Measurements from ENCODE around the gene NDUFV1.

NDUFV1 gene

DNA sequence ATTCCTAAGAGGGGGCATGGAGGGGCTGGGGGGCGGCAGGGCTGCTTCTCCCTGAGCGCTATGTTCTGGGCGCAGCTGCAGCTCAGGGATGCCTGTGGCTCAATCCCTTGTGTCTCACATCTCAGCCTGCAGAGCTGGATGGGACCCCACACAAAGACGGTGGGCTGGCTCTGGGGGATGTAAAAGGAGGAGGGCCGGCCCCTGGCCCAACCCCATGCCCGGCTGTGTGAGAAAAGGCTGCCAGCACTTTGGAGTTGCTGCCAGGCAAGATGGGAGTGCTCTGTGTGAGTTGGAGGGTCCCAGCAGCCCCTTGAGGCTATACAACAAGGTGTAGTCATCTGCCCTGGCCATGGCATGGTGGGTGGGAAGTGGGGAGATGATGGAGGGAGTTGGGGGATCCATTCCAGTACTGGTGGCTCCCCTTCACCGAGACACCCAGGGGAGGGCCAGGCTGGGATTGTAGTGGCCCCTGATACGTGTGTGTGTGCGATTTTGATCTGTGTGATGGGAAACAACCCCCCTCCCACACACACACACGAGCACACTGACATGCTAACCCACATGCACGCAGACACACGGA is 34.1 kb downstream of the NDUFV1 start:
- no peak for DNase-seq (ENCODE audit: low read depth in 2 of 2)

DNA sequence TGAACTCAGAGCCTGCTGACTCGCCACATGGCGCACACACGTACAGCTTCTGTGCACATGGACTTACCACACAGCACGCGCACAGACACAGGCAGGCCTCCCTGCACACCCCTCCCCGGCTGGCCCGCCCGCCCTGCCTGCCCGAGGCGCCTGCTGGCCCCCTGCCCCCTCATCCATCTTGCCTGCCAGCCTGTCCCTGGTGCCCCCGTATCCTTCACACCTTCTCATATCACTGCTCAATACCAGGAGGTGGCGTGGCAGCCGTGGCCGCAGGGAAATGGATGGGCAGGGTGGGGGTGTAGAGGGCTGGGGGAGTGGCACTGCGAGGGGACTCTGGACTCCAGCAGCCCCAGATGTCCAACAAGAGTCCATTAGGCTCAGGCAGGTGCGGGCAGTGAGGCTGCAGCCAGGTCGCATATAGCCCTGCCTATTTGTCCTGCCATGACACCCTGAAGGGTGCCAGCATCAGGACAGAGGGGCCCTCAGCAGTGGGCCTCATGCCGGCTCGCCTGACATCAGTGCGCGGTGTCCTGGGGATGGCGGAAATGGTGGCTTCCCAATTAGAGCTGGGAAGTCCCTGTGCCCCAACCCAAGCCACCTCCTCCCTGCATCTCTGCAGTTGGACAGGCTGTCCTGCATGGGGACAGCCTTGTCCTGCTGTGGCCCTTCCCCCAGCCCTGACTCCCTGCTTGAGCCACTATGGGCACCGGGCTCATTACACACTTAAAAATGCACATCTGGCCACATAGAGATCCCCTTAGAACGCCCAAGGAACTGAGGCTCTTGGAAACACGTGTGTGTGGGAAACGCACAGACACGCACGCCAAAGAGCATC is 34.8 kb downstream of the NDUFV1 start:
- DNase-seq (ENCODE audit: low read depth in 2 of 2), result no peak

DNA sequence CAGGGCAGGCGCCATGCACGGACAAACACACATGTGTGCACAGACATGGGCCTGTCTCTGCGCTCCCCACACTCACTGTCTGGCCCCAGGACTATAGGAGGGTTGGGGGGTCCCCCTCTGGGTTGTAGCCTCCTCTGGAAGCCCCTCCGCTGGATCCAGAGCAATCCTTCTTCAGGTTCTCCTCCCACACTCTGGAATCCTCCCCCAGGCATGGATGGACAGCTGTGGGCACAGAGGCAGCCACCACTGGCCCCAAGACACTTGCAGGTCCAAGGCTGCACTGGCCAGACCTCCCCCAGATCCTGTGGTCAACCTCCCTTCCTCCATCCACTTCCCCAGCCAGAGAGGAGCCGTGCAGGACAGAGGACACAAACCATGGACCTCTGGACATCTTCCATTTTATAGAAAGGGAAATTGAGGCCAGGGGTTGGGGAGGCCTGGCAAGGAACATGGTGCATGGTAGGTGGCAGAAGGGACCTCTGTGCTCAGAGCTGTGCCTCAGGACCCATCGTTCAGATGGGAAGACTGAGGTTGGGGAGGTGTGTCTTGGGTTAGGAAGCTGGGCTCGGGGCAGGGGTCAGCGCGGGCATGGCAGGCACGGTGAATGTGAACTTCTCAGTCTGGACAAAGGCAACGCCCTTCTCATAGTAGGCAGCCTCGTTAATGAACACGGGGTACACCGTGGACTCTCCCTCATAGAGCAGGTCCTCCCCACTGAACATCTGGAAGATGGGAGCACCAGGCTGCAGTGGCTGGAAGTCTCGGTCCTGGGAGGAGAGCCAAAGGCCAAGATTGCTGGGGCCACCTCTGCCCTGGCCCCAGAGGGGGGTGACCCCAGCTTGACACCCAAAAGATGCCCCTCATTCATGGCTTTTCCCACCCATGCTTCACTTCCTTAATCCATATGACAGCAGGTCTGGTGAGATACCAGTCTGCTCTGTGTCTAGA is 35.7 kb downstream of the NDUFV1 start:
- DNase-seq (ENCODE audit: low read depth in 2 of 2), result no peak

DNA sequence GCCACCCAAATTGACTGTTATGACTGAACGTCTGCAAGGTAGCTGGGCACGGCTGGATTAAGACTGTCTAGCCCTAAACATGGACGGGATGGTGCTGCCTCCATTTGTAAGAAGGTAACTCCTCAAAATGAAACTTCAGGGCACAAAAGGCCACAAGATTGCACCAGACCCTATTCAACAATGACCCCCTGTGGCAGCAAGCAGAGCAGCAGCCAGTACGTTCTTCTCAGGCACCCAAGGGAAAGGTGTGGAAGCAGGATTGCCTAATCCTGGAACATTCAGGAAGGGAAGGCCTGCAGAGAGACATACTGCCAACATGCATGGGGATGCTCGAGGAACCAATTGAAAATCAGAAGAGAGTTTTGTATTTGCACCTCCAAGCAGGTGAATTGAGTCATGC is 37.3 kb downstream of the NDUFV1 start:
- no peak for DNase-seq (ENCODE audit: low read depth in 2 of 2)

DNA sequence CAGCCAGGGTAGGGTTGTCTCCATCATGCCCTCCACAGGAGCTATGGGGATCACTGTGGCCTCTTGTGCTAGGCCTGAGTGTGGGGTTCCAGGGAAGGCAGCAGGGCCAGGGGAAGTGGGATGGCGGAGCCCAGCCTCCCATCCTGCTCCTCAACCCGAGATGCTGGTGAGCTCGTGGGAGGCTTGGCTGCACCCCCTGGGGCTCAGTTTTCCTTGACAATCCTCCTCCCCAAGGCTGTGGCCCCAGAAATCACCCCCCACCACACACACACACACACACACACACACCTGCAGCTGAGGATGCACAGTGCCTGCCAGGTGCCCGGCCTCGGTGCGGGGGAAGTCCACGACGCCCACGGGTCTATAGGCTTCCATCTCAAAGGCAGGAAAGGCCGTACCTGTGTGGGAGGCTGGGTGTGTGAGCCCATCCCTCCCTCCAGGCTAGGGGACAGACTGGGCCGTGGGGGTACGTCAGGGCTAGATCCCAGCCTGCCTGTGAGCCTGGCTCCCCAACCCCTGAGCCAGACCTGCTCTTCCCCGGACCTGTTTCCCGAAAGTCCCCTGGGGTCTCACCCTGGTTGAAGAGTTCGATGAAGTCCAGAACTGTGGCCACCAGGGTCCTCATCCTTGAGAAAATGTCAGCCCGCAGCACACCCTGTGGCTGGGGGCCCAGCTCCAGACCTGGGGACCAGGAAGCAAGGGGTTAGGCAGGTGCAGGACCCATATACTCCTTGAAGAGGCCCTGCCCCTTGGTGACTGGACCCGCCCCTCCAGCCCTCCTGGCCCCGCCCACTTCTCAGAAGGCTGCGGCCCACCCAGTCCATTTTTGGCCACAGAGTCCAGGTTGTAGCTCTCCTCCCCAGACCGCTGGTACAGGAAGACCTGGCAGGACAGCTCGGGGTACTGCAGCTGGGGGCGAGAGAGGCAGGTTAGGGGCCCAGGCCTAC is 38.0 kb downstream of the NDUFV1 start:
- DNase-seq (ENCODE audit: low read depth in 2 of 2), result no peak

DNA sequence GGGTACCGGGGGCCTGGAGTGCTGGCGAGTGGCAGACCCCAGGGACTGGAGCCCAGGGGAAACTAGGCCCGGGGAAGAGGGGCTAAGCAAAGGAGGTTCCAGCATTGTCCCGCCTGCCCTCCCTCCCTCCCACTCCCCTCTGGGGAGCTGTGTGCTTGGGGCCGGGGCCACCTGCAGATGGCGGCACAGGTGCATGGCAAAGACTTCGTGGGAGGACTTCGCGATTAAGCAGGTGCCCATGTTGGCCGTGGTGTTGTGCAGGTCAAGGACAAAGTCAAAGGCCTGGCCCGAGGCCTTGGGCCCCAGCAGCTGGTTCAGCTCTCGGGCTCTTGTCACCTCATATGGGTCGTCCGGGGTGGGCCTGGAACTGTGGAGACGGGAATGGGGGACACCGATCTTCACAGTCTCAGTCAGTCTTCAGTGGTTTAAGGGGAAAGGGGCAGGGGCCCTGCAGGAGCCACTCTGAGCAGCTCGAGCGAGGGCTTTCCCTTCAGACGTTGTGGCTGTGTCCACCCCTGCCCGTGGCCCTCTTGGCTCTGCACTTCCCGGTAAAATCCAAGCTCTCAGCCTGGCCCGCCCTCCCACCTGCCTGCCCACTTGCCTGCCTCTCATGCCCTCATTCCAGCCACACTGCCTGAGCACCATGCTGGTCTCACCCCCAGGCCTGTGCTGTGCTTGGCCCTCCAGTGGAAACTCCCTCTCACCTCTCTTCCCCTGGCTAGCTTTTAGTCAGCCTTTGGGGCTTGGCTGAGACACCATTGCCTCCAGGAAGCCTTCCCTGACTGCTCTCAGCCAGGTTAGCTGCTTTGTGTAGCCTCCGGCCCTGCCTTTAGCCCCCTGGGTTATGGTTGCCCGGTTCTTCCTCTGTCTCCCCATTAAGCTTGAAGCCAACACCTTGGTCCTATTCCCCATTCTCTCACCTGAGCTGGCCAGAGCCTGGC is 39.1 kb downstream of the NDUFV1 start:
- no peak for DNase-seq (ENCODE audit: low read depth in 2 of 2)

DNA sequence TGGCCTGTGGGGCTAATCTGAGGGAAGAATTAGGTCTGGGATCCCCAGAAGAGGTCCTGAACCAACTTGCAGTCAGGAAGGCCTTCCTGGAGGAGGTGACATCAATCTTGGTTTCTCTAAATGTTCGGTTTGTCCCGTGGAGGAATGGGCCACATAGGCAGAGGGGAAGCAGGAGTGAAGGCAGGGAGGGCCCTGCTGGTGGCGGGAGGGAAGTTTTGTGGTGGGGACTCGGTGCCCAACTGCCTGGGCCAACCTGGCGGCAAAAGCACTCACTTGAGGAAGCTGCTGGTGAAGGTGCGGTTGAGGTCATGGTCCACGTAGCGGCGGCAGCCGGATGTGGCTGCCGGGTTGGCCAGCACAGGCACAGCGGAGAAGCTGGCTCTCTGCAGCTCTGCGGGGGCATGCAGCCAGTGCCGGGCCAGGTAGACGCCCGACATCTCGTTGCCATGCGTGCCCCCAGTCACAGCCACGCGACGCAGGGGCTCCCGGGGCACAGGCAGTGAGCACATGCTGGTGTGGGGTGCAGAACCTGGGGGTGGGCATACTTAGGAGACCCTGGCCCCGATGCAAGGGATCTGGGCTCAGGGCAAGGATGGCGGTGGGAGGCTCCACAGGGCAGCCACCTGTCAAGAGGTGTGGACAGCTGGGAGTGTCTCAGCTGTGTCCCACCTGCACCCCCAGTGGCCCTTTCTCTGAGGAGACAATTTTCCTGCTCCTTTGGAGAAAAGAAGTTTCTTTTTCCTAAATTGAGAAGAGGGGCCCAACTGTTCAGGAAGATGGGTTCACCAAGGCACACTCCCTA is 40.0 kb downstream of the NDUFV1 start:
- DNase-seq (ENCODE audit: low read depth in 2 of 2), result no peak

DNA sequence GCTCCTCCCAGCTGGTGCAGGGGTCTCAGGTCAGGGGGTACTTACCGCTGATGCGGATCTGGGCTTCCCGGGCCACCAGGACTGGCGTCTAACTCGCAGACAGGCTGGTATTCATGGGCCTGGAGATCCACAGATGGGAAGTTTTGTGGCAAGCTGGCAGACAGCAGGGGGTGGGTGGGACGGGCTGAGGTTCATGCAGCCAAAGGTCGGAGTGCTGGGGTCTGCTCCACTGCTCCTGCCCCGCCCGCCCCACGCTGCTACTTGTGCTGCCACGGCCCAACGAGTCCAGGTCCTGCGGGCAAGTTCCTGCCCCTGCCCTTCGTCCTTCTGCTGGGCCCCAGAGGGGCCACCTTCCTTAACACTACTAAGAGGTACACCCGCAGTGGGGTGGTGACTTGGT is 40.7 kb downstream of the NDUFV1 start:
- no peak for DNase-seq (ENCODE audit: low read depth in 2 of 2)

DNA sequence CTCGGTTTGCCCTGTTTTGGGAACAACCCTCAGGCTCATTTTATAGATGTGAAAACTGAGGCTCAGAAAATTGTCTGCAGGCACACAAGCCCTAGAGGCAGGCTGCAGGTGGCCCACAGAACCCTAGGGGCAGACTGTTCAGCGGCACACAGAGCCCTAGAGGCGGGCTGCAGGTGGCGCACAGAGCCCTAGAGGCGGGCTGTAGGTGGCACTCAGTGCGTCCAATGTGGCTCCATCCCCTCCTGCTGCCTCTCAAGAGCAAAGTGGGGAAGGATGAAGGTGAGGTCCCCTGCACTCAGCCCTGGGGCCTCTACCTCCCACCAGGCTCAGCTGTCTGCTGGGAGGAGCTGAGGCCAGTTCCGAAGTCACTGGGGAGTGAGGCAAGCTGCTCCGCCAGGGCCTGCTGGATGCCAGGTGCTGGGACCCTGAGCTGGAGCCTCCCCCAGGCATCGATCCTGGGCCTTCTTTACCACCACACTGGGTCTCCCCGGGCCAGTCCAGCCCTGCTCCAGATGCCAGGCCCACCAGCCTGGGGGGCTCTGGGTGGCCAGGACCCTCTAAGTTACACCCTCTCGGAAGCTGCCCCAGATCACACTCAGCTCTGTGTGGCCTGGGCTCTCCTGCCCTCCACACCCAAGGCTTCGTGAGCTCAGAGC is 41.5 kb downstream of the NDUFV1 start:
- DNase-seq (ENCODE audit: low read depth in 2 of 2), result no peak

DNA sequence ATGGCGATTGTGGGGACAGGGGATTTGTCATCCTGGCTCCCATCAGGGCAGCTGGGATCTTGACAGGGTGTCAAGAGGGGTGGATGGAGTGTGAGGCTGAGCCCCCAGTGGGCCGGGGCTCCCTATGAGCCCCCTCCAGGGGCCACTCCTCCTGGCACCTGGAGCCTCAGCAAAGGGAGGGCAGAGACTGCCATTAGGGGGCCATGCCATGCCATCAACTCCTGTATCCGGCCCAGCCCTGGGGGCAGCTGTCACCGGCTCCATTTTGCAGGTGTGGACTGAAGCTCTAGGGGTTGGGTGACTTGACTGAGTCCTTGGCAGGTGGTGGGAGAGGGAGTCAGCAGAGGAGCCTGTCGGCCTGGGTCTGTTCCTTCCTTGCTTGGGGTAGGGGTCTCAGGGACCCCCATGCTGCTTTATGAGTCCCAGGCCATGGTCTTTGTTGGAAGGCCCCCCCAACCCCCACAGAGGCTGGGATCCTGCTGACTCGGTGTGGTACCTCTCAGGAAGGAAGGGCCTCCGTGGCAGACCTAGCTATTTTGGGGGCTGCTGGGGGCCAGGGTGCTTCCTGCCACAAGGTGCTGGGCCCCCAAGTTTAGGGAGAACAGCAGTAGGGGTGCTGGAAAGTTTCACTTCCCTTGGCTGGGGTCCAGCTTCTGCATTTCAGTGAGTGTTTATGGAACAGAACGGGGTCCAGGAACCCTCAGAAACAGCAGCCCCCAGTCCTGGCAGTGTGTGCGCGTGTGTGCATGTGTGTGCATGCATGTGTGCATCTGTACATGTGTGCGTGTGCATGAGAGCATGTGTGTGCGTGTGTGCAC is 42.3 kb downstream of the NDUFV1 start:
- DNase-seq (ENCODE audit: low read depth in 2 of 2), result no peak

DNA sequence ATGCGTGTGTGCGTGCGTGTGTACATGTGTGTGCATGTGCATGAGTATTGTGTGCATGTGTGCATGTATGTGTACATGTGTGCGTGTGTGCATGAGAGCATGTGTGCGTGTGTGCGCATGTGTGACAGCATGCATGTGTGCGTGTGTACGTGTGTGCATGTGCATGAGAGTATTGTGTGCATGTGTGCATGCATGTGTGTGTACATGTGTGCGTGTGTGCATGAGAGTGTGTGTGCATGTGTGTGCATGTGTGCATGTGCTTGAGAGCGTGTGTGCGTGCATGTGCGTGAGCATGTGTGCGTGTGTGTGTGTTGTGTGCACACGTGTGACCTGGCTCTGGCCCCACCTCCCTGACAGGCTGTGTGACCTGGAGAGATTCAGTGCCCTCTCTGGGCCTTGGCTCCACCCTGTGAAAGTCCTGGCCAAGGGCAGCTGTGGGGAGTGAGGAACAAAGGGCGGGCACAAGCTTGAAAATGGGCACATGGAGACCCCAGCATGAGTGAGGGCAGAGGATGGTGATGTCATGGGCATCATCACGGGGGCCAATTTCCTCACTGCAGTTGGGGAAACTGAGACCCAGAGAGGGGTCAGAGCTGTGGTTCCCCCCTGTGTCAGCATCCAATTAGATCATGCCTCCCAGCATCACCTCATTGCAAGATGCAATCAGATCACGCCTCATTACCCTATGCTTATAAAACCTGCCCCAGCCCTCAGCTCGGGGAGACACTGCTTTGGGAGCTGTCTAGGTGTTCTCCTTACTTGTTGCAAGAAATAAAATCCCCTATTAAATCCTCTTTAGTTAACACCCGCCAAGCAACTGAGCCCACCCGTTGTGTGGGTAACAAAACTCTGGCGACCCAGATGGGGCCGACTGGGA is 43.1 kb downstream of the NDUFV1 start:
- DNase-seq (ENCODE audit: low read depth in 2 of 2), result no peak

DNA sequence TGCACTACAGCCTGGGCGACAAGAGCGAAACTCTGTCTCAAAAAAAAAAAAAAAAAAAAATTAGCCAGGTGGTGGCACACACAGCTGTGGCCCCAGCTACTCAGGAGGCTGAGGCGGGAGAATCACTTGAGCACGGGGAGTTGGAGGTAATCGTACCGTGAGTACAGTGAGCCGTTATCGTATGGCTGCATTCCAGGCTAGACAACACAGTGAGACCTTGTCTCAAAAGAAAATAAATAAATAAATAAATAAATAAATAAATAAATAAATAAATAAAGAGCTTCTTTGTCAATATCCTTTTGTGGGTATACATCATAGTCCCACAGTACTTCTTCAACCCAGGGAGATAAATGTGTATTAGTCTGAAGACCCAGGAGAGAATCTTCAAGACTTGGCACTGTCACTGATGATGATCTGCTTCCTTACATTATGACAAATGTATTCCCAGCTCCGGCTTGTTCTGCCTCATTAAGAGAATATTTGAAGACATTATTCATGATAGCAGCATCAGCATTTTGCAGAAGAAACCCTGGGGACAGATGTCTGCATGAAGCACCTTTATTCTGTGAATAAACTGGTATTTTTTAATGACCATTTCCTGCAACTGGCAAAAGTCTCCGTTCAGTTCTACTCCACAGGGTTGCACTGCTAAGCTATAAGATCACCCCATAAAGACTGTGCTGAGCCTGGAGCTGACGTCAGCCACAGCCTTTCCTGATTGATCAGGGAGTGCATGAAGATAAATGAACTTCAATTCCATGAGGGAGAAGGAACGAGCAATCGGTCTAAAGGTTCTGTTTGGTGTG is 45.4 kb downstream of the NDUFV1 start:
- no peak for DNase-seq (ENCODE audit: low read depth in 2 of 2)

DNA sequence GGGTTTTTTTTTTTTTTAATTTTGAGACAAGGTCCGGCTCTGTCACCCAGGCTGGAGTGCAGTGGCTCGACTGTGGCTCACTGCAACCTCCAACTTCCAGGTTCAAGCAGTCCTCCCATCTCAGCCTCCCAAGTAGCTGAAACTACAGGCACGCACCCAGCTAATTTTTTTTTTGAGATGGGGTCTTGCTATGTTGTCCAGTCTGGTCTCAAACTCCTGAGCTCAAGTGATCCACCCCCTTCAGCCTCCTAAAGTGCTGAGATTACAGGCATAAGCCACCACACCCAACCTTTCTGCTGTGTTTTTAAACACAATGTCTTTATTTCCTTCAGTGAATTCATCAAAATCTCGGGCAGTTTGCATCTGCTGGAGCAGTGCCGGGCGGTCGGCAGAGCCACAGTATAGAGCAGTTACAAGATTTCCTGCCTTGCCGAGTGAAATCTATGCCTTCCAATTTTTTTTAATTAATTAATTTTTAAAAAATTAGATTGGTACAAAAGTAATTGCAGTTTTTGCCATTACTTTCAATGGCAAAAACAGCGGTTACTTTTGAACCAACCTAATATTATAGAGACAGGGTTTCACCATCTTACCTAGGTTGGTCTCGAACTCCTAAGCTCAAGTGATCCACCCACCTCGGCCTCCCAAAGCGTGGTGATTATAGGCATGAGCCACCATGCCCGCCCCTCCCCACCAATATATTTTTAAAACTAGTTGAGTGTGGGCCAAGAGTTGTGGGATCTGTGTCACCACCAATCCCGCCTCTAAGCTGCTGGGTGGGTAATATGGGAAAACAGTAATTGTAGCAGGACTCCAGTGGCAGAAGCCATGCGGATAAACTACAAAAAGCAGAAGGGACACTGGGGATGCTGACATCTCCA is 46.5 kb downstream of the NDUFV1 start:
- DNase-seq (ENCODE audit: low read depth in 2 of 2), result no peak

DNA sequence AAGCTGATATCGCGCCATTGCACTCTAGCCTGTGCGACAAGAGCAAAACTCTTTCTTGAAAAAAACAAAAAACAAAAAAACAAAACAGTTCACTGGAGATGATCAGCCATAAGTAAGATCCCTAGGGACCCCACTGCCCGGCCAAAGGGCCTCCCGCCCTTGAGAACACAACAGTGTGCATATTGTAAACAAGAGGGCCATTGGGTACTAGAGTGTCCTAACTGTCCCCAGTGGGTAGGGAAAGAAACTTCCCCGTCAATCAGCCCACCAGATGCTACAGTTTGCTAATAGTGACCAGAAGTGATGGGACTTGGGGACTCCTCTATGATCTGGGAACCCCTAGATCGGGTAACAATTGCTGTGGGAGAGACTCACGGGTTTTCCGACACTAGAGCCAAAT is 47.5 kb downstream of the NDUFV1 start:
- no peak for DNase-seq (ENCODE audit: low read depth in 2 of 2)

DNA sequence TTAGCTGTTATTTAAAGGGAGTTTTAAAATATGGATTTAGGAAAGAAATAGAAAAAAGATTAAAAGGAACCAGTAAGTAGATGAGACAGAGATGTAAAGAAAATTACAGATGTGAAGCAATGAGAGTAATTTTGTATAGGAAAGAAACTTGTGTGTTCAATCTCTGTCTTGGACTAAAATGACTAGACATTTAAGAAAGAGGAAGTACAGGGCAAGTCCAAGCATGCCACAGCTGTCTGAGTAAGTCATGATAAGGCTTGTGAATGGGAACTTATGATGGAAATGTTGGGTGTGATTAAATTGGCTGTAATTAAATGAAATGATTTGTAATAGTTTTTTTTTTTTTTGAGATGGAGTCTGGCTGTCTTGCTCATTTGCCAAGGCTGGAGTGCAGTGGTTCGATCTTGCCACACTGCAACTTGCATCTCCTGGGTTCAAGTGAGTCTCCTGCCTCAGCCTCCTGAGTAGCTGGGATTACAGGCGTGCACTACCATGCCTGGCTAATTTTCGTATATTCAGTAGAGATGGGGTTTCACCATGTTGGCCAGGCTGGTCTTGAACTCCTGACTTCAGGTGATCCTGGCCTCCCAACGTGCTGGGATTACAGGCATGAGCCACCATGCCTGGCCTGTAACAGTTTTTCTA is 49.7 kb downstream of the NDUFV1 start:
- DNase-seq (ENCODE audit: low read depth in 2 of 2), result no peak

Measured in fibroblast of skin of left quadriceps (primary cell).